ENCODE data around the gene ARHGAP9.
"Not testable (repeated sequence)": the region's sequence is repeated elsewhere in the genome, so short reads cannot be mapped to it uniquely, and the experiment has no call there.

Gene ARHGAP9

DNA sequence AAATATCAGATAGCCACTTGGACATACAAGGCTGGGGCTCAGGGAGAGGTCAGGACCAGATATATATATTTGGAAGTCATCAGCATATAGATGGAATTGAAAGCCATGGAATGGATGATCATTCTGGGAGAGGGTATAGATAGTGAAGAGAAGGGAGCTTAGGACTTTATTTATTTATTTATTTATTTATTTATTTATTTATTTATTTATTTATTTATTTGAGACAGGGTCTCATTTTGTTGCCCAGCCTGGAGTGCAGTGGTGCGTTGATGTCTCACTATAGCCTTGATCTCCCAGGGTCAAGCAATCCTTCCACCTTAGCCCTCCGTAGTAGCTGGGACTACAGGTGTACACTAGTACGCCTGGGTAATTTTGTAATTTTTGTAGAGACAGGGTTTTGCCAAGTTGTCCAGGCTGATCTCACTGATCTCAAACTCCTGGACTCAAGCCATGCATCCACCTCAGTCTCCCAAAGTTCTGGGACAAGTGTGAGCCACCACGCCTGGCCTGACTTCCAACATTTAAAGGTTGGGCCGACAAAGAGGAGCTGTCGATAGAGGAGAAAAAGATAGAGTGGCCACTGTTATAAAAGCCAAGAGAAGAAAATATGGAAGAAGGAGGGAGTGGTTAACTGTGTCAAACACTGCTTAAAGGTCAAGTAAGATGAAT lies 33.2 kb downstream of the ARHGAP9 start:
- TF ChIP-seq, protein P1, sequence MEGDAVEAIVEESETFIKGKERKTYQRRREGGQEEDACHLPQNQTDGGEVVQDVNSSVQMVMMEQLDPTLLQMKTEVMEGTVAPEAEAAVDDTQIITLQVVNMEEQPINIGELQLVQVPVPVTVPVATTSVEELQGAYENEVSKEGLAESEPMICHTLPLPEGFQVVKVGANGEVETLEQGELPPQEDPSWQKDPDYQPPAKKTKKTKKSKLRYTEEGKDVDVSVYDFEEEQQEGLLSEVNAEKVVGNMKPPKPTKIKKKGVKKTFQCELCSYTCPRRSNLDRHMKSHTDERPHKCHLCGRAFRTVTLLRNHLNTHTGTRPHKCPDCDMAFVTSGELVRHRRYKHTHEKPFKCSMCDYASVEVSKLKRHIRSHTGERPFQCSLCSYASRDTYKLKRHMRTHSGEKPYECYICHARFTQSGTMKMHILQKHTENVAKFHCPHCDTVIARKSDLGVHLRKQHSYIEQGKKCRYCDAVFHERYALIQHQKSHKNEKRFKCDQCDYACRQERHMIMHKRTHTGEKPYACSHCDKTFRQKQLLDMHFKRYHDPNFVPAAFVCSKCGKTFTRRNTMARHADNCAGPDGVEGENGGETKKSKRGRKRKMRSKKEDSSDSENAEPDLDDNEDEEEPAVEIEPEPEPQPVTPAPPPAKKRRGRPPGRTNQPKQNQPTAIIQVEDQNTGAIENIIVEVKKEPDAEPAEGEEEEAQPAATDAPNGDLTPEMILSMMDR (IDR thresholded peaks at IDR 0.05; ENCODE audit: insufficient read depth, missing control alignments) = no peak
- FAIRE-seq (no peak), DNase-seq (ENCODE audit: insufficient read length, low spot score) (no peak)

DNA sequence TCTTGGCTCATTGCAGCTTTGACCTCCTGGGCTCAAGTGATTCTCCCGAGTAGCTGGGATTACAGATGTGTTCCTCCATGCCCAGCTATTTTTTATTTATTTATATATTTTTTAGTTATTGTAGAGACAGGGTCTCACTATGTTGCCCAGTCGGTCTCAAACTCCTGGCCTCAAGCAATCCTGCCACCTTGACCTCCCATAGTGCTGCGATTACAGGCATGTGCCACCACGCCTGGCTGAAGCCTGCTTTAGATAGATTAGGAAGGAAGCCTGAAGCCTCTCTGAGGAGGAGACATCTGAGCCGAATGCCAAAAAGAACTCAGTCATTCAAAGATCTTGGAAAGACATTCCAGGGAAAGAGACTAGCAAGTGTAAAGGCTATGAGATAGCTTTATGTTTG lies 34.9 kb downstream of the ARHGAP9 start:
- no peak for FAIRE-seq

DNA sequence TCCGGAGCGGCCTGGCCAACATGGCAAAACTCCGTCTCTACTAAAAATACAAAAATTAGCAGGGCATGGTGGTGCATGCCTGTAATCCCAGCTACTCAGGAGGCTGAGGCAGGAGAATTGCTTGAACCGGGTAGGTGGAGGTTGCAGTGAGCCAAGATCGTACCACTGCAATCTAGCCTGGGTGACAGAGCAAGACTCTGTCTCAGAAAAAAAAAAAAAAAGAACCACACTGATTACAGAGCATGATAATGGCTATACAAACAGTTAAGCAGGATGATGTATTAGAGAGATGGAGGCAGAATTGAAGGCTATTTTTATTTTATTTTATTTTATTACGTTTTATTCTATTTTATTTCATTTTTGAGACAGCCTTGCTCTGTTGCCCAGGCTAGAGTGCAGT lies 35.3 kb downstream of the ARHGAP9 start:
- not testable (repeated sequence) for FAIRE-seq; DNase-seq (ENCODE audit: insufficient read length, low spot score)

More for the DNA sequence above, 34.9 kb downstream of the ARHGAP9 start:
- DNase-seq (ENCODE audit: insufficient read length, low spot score) = no peak
- TF ChIP-seq, protein P1 (IDR thresholded peaks at IDR 0.05; ENCODE audit: insufficient read depth, missing control alignments) = no peak

DNA sequence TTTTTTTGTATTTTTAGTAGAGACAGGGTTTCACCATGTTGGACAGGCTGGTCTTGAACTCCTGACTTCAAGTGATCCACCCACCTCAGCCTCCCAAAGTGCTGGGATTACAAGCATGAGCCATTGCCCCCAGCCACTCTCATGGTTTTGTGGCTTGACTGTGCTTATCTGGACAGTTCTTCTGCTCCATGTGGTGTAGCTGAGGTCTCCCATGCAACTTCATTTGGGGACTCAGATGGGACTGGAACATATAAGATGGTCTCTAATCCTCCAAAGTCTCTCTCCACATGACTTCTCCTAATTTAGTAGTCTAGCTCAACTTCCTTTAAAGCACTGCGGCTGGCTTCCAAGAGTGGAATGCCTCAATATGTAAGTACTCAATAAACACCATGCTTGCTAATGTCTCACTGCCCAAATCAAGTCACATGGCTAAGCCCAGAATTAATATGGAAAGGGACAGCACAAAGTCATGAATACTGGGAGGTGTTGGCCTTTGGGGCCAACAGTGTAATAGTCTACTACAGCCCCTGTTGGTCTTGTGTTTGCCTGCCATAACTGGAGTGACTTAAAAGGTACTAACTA lies 37.7 kb downstream of the ARHGAP9 start:
- FAIRE-seq (no peak), DNase-seq (ENCODE audit: insufficient read length, low spot score) (no peak)
- TF ChIP-seq, protein P1 (IDR thresholded peaks at IDR 0.05; ENCODE audit: insufficient read depth, missing control alignments) = no peak

DNA sequence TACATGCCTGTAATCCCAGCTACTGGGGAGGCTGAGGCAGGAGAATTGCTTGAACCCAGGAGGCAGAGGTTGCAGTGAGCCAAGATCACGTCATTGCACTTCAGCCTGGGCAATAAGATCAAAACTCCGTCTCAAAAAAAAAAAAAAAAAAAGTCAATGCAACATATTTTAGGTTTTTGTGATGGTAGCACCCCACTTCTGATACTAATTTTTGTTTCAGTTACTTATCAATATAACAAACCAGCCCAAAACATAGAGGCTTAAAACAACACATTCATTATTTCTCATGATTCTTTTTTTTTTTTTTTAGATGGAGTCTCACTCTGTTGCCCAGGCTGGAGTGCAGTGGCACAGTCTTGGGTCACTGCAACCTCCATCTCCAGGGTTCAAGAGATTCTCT lies 38.3 kb downstream of the ARHGAP9 start:
- DNase-seq (ENCODE audit: insufficient read length, low spot score) = not testable (repeated sequence)

DNA sequence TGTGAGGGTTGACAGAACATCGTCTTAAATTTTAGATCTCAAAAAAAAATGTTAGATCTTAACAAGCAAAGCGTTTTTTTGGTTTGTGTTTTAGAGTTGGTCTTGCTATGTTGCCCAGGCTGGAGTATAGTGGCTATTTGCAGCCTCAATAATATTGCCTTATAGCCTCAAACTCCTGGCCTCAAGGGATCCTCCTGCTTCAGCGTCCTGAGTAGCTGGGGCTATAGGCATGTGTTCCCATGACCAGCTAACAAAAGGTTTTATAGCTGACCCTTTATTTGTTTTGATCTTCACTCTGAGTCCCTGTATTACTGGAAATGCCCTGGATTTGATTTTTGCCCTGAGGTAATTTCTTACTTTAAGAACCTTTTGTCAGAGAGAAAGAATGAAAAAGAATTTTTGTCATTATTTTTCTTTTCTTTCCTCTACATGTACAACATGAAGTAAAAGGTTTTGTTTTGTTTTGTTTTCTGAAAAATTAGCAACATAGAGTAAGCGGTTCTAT lies 39.9 kb downstream of the ARHGAP9 start:
- FAIRE-seq (no peak), DNase-seq (ENCODE audit: insufficient read length, low spot score) (no peak)
- TF ChIP-seq, protein P1 (IDR thresholded peaks at IDR 0.05; ENCODE audit: insufficient read depth, missing control alignments) = no peak

More for the DNA sequence above, 38.3 kb downstream of the ARHGAP9 start:
- FAIRE-seq = not testable (repeated sequence)

DNA sequence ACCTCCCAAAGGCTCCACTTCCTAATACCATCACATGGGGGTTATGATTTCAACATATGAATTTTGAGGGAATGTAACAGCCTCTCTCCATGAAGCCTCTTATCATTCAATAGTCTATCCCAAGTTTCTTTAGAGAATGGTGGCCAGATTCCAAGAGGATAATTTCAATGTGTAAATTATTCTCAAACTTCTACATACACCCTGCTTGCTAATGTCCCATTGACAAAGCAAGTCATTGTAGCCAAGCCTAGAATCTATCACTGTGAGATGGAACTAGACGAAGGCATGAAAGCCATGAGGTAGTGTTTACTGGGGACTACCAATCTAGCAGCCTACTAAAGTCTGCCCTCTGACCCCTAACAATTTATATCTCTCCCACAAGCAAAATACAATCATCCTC lies 41.3 kb downstream of the ARHGAP9 start:
- no peak for DNase-seq (ENCODE audit: insufficient read length, low spot score)
- FAIRE-seq = no peak
- TF ChIP-seq, protein P1 (IDR thresholded peaks at IDR 0.05; ENCODE audit: insufficient read depth, missing control alignments) = no peak

DNA sequence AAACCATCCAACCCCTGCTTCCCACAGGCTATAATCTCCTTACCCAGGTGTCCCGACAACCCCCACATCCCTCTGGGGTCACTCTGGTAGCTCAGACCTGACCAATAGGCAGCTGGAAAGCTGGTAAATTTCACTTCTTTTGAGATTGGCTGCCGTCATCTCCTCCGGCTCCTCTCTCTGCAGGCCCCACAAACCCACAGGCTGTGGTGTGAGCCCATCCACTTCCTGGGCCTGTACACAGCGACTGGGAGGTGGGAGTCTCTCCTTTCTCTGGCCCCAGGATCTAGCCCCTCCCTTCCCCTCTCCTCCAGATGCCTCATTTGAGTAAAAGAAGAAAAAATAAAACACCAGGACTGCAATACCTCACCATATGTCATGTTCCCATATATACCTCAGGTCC lies 44.4 kb downstream of the ARHGAP9 start:
- DNase-seq (ENCODE audit: insufficient read length, low spot score) = no peak
- TF ChIP-seq, protein P1 (IDR thresholded peaks at IDR 0.05; ENCODE audit: insufficient read depth, missing control alignments) = no peak
- FAIRE-seq = no peak

Data from D721Med (cell line).